DMS79 (cell line): ENCODE data around the gene CYP51A1.
"Not testable (repeated sequence)": the region's sequence is repeated elsewhere in the genome, so short reads cannot be mapped to it uniquely, and the experiment has no call there.

Experiments
- DNase-seq: peaks from one replicate; lab custom pipeline; 2025; lab: John Stamatoyannopoulos, UW

The CYP51A1 gene

GRCh38 chr7:92134271-92135051 lies at the start of gene CYP51A1:
Gene CYP51A1 (minus strand): TSS chr7:92134477. CDS start chr7:92134364, 113 bp downstream.
- DNase-seq: peak; percentile 85

DNA sequence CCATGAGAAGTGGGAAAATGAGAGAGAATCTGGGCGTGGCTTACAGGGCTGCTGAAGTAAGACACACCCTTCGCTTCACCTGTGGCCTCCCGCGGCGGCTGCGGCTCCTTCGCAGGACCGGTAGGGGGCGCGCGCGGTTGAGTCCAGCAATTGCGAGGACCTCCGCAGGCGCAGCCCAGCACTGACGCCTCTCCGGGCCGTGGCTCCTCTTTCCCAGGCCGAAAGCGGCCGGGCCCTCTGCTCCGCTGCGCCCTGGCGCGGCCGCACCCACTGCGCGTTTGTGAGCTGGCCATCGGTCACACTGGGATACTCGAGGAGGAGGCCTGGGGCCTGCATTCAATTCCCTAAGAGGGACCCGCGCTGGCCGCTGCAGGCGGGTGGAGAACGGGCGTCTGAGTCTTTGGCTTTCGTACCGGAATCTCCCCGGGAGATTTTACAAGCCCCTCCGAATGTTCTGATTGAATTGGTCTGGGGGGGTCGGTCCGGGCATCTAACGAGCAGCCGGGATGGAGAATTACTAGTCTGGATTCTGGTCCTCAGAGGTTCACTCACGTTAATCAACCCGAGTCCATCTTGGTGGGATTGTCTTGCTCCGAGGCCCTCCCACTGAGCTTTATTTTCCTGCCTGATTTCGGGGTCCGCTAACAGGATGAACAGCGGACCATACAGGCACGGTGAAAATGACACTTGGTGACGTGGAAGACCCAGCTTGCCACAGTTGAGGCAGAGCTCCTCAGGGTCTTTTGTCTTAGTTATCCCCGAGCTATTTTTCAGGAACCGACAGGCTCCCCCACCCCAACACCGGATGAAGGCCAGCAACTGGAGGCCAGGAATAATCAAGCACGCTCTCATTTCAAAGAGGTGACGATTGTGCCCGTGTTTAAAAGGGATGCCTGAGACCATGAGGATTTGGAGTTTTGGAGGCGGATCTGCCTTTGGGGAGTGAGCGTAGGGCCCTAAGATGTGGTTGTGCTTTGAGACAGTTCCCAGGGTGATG lies 44.9 kb upstream of the CYP51A1 start, which contains the start of gene LRRD1:
Gene LRRD1 (minus strand): TSS at position 215 of the 997 bp plus-strand sequence. CDS start 13,940 bp downstream, outside the sequence.
- peak; percentile 83 for DNase-seq

GRCh38 chr7:92177362-92177761 lies 43.1 kb upstream of the CYP51A1 start:
- no peak for DNase-seq

- not testable (repeated sequence) for DNase-seq
Observed at GRCh38 chr7:92169529-92169928, 35.3 kb upstream of the CYP51A1 start.

- DNase-seq: no peak
Observed at GRCh38 chr7:92161271-92161670, 27.0 kb upstream of the CYP51A1 start.

GRCh38 chr7:92158660-92159575 lies 24.6 kb upstream of the CYP51A1 start:
- DNase-seq: no peak

- DNase-seq: no peak
Observed at GRCh38 chr7:92156990-92157389, 22.7 kb upstream of the CYP51A1 start.

DNA sequence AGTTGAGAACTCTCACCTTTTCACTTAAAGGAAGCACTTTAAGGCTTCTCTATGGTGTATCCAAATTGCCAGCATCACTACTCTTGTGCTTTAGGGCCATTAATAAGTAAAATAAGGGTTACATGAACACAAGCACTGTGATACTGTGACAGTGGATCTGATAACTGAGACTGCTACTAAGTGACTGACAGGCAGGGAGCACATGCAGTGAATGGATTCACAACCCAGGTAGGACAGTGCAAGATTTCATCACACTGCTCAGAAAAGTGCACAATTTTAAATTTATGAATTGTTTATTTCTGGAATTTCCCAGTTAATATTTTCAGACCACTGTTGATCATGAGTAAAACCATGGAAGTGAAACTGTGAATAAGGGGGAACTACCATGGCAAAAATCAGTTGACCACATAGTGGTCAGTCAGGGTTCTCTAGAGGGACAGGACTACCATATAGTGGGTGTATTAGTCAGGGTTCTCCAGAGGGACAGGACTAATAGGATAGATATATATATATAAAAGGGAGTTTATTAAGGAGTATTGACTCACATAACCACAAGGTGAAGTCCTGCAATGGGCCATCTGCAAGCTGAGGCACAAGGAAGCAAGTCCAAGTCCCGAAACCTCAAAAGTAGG lies 20.9 kb upstream of the CYP51A1 start:
- DNase-seq: no peak

DNA sequence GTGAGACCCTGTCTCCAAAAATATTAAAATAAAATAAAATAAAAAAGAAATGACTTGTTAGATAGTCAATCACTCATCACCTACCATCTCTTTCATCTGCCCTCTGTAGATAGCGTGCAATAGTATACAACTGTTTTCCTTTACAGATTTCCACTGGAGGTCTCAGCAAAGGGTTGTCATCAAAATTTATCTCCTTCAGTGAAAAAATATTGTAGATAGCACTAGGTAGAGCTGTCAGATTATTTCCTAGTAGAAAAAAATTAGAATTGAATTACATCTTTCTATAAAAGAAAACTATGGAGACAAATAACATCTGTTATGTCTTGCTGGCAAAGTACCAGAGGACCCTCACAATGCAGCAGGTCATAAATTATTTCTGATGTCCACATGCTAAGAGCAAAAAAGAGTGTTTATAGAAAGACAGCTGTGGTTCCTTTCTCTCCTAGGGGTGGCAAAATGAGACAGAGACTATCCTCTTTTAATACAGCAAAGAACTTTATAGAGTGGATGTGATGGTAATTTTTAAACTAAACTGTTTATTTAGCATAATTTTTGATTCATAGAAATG lies 16.3 kb upstream of the CYP51A1 start:
- no peak for DNase-seq

GRCh38 chr7:92149736-92150239 lies 15.5 kb upstream of the CYP51A1 start:
- DNase-seq: no peak

GRCh38 chr7:92143192-92143880 lies 9.1 kb upstream of the CYP51A1 start:
- DNase-seq: not testable (repeated sequence)

GRCh38 chr7:92142791-92143190 lies 8.5 kb upstream of the CYP51A1 start:
- DNase-seq: not testable (repeated sequence)

- no peak for DNase-seq
Observed at GRCh38 chr7:92141161-92141560, 6.9 kb upstream of the CYP51A1 start.

GRCh38 chr7:92137557-92137956 lies 3.3 kb upstream of the CYP51A1 start:
- DNase-seq: no peak

- no peak for DNase-seq
Observed at GRCh38 chr7:92135052-92135889, 994 bp upstream of the CYP51A1 start.

DNA sequence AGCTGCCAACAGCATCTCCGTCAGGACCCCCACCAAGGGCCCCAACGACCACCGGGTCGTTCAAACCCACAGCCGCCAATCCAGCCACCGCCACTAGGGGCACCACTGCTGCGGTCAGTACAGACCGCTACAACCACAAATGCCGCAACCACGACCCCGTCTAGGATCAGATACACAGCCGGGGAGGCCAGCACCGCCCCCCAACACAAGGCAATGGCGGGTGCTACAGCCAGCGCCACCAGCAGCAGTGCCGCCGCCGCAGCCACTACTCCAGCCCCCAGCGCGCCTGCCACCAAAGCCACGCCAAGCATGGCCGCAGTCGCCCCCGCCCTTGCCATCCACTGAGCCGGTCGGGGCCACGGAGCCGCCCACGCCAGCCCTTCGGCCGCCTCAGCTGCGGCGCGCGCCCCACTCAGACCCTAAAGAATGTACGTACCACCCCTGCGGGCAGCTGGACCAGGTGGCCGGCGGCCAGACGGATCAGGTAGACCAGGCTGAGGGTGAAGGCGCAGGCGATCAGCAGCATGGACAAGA lies 473 bp downstream of the CYP51A1 start:
- DNase-seq: peak; percentile 16

DNA sequence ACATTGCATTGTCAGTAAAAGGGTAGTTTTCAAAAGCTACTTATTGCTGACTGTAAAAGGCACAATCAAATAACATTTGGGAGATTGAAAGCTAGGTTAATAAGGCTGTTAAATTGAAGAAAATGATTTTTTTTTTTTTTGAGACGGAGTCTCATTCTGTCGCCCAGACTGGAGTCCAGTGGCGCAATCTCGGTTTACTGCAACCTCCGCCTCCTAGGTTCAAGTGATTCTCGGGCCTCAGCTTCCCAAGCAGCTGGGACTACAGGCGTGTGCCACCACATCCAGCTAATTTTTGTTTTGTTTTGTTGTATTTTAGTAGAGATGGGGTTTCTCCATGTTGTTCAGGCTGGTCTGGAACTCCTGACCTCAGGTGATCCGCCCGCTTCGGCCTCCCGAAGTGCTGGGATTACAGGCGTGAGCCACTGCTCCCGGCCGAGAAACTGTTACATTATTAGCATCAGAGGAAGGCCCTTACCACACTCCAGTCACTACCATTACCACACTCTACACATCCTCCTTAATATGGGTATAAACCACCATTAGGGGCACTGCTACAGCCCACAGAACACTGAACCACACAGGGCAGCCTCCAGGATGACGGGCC lies 1.0 kb downstream of the CYP51A1 start:
- DNase-seq: no peak

DNA sequence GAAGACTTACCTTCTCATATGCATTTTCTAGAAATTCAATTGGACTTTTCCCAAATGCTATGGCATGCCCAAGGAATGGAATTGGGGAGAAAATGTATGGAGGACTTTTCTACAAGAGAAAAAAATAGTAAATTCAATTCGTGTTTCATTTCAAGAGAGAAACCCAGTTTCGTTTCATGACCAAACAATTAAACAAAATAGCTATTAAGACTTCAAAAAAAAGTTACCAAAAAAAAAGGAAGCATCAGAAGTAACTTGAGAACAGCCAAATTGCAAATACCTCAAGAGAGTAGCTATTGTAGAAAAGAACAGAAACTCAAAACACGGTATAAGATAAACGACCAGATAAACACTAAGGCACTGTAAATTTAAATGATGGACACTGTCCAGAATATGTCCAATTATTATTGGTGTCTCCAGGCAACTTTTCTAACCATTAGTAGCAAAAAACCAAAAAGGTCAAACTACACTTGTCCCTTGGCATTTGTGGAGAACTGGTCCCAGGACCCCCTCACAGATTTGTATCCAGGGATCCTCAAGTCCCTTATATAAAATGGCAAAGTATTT lies 2.4 kb downstream of the CYP51A1 start:
- no peak for DNase-seq
